Mesothelial cell of epicardium (in vitro differentiated cells): Measurements from ENCODE around the gene NFKBIA. TPM values are rescaled to one million over a fixed set of nuclear protein-coding genes. Genes with fewer than 3 reads are reported as not detected.

Source experiments
- DNase-seq, 2 experiments: peaks; one replicate each; pipeline ENCODE4 v3.0.0; 2021; ENCODE audit warnings: low spot score in 2 of 2; ENCODE audit not compliant: unreplicated experiment in 2 of 2
- H3K27ac Mint-ChIP-seq: 2 replicates; pipeline ENCODE4 v1.8.0; 2021; ENCODE audit warnings: mixed read lengths
- H3K27me3 Mint-ChIP-seq: 2 replicates; pipeline ENCODE4 v1.8.0; 2021; ENCODE audit warnings: low read depth, mixed read lengths
- H3K36me3 Mint-ChIP-seq: 2 replicates; pipeline ENCODE4 v1.8.0; 2021; ENCODE audit warnings: mixed read lengths
- H3K4me1 Mint-ChIP-seq: 2 replicates; pipeline ENCODE4 v1.8.0; 2021; ENCODE audit warnings: mixed read lengths
- H3K4me3 Mint-ChIP-seq: 2 replicates; pipeline ENCODE4 v1.8.0; 2021; ENCODE audit warnings: mild to moderate bottlenecking, moderate library complexity, mixed read lengths
- H3K9me3 Mint-ChIP-seq: 2 replicates; pipeline ENCODE4 v1.8.0; 2021; ENCODE audit warnings: mixed read lengths
- CTCF ChIP-seq: fragments of 200-600 bp; sonication (generic); IDR thresholded peaks from one replicate; pipeline ENCODE4 v1.5.0; 2021; ENCODE audit warnings: antibody characterized with exemption; ENCODE audit not compliant: unreplicated experiment
- total RNA-seq: library from RNA; stranded (reverse); gene quantifications from 3 replicates; pipeline ENCODE4 v1.2.1, GENCODE V29; 2021

The NFKBIA gene
- total RNA-seq, 1 donor from 2014 or later, result 196 TPM

GRCh38 chr14:35435177-35435576 is 30.6 kb upstream of the NFKBIA start:
- Mint-ChIP-seq H3K27ac (no peak overlapping the region), H3K9me3 (peaks cover 5% of the 10 kb centered on the region), H3K27me3 (no peaks in the 10 kb centered on the region), H3K36me3 (no peaks in the 10 kb centered on the region), H3K4me1 (no peaks in the 10 kb centered on the region), H3K4me3 (no peak overlapping the region)
- TF ChIP-seq CTCF, result no peak
- DNase-seq, result no peak

GRCh38 chr14:35433826-35434225 is 29.3 kb upstream of the NFKBIA start:
- DNase-seq, result no peak
- H3K36me3 Mint-ChIP-seq, result no peaks in the 10 kb centered on the region
- no peak overlapping the region for H3K4me3 Mint-ChIP-seq
- H3K9me3 Mint-ChIP-seq, result peaks cover 5% of the 10 kb centered on the region
- no peak for TF ChIP-seq CTCF
- no peaks in the 10 kb centered on the region for H3K4me1 Mint-ChIP-seq
- no peaks in the 10 kb centered on the region for H3K27me3 Mint-ChIP-seq
- H3K27ac Mint-ChIP-seq, result no peak overlapping the region

GRCh38 chr14:35430459-35431199 is 26.1 kb upstream of the NFKBIA start:
- H3K9me3 Mint-ChIP-seq, result no peaks in the 10 kb centered on the region
- H3K27me3 Mint-ChIP-seq, result peaks cover 3% of the 10 kb centered on the region
- H3K27ac Mint-ChIP-seq, result no peak overlapping the region
- TF ChIP-seq CTCF, result no peak
- no peaks in the 10 kb centered on the region for H3K36me3 Mint-ChIP-seq
- DNase-seq, result no peak
- no peaks in the 10 kb centered on the region for H3K4me1 Mint-ChIP-seq
- no peak overlapping the region for H3K4me3 Mint-ChIP-seq

GRCh38 chr14:35429951-35430350 is 25.4 kb upstream of the NFKBIA start:
- Mint-ChIP-seq H3K27ac (no peak overlapping the region), H3K9me3 (no peaks in the 10 kb centered on the region), H3K4me3 (no peak overlapping the region), H3K27me3 (peaks cover 3% of the 10 kb centered on the region), H3K4me1 (no peaks in the 10 kb centered on the region), H3K36me3 (no peaks in the 10 kb centered on the region)
- no peak for TF ChIP-seq CTCF
- no peak for DNase-seq

- no peak for TF ChIP-seq CTCF
- no peaks in the 10 kb centered on the region for H3K36me3 Mint-ChIP-seq
Observed at GRCh38 chr14:35425850-35426249, 21.3 kb upstream of the NFKBIA start.

More at GRCh38 chr14:35425850-35426249, 21.3 kb upstream of the NFKBIA start:
- H3K27me3 Mint-ChIP-seq, result peaks cover 3% of the 10 kb centered on the region
- DNase-seq, result no peak
- H3K4me3 Mint-ChIP-seq, result no peak overlapping the region
- H3K9me3 Mint-ChIP-seq, result peaks cover 9% of the 10 kb centered on the region
- no peak overlapping the region for H3K27ac Mint-ChIP-seq
- no peaks in the 10 kb centered on the region for H3K4me1 Mint-ChIP-seq
